Fibroblast of the aortic adventitia (primary cell): ENCODE data around the gene VPS39. TPM values are rescaled to one million over a fixed set of nuclear protein-coding genes. Genes with fewer than 3 reads are reported as not detected.

Experiments
- DNase-seq: peaks from one replicate; pipeline ENCODE4 v3.0.0-alpha.2; 2010; ENCODE audit warnings: low read depth
- H3K4me3 ChIP-seq: 2 replicates; pipeline ENCODE4 v1.5.1; 2011; ENCODE audit warnings: low read depth, mild to moderate bottlenecking, control low read depth, low read length, moderate library complexity
- total RNA-seq: library from RNA; depleted of rRNA; stranded (reverse); fragments of >200 nt; gene quantifications from 2 replicates; pipeline ENCODE4 v1.2.3, GENCODE V29; 2012; ENCODE audit warnings: low replicate concordance
- TF ChIP-seq, protein P1 (sequence below): IDR thresholded peaks from 2 replicates; pipeline ENCODE4 v1.5.1; 2011; ENCODE audit warnings: mild to moderate bottlenecking, low read length, control low read depth, inconsistent platforms; ENCODE audit not compliant: insufficient read depth

Gene VPS39
- total RNA-seq, 1 donor, result 61.8 TPM

DNA sequence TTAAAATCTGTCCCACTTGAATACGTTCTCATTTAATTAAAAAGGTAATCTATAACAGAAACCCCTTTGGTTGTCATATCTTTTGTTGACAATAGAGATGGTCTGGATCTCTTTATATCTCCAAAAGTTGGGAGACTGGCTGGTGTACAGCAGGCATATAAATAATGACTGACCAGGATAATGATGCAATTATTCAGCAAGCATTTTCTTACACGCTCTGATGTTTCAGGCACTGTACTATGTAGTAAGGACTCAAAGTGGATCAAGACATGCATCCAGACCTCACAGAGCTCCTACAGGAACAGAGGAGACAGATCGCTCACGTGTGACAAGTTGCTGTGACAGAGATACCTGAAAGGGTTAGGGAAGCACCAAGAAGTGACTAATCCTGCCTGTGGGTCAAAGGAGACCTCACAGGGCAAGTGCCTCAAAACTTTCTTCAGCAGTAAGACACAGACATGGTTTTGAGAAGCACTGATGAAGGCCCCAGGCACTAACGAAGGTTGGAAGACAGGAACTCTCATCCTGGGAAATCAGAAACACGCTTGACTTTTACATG lies 25.7 kb downstream of the VPS39 start:
- DNase-seq, result no peak

DNA sequence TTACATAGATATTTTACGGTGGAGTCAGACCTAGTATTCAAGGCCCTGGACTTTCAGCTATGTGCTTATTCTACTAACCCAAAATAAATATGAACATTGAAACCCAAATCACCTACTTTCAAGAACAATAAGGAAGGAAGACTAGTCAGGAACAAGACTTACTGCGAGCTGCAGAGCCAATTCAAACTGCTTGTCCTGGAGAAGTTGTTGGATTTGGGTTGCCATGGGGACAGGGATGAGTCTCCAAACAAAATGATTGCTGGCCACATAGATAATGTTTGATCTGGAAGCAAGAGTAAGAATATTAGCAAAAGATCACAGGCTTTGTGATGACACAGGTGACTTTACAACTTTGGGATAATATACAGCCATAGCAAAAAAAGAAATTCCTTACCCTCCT lies 30.0 kb downstream of the VPS39 start:
- TF ChIP-seq, protein P1, sequence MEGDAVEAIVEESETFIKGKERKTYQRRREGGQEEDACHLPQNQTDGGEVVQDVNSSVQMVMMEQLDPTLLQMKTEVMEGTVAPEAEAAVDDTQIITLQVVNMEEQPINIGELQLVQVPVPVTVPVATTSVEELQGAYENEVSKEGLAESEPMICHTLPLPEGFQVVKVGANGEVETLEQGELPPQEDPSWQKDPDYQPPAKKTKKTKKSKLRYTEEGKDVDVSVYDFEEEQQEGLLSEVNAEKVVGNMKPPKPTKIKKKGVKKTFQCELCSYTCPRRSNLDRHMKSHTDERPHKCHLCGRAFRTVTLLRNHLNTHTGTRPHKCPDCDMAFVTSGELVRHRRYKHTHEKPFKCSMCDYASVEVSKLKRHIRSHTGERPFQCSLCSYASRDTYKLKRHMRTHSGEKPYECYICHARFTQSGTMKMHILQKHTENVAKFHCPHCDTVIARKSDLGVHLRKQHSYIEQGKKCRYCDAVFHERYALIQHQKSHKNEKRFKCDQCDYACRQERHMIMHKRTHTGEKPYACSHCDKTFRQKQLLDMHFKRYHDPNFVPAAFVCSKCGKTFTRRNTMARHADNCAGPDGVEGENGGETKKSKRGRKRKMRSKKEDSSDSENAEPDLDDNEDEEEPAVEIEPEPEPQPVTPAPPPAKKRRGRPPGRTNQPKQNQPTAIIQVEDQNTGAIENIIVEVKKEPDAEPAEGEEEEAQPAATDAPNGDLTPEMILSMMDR, result no peak
- H3K4me3 ChIP-seq, result no peak overlapping the region
- no peak for DNase-seq

More for the DNA sequence above, 25.7 kb downstream of the VPS39 start:
- H3K4me3 ChIP-seq, result no peak overlapping the region
- TF ChIP-seq, protein P1, result no peak

DNA sequence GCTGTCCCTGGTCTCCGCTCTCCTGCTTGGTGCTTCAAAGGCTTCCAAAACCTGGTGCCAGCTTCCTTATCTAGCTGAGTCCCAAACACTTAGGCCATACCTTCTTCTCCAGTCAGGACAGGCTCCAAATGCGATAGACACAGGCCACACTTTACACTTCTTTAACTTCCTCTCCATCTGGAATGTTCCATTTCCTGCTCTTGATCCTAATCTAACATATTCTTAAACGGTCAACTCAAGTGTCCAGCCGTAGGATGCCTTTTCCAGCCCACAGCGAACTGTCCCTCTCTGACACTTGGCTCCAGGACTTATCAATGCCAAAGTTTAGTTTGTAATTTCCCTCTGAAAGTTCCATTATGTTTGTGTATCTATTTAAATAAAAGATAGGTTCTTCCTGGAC lies 32.4 kb downstream of the VPS39 start:
- no peak for DNase-seq
- TF ChIP-seq, protein P1, result no peak
- no peak overlapping the region for H3K4me3 ChIP-seq

DNA sequence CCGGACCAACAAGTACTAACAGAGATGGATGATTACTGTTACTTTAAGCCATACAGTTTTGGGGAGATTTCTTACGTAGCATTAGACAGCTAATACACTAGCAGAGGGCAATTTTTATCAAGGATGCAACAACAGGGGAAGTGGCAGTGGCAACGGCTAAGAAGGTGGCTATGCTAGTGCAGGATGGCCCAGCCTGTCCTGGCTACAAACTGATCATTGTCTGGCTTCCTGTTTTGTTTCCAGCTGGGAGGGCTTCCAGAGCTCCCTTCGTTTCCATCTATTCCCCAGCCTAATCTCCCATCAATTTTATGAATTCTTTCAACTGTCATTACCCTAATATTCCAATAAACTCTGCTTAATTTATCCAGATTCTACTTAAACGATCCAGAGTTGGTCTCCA lies 35.6 kb downstream of the VPS39 start:
- TF ChIP-seq, protein P1, result no peak
- DNase-seq, result no peak
- no peak overlapping the region for H3K4me3 ChIP-seq

DNA sequence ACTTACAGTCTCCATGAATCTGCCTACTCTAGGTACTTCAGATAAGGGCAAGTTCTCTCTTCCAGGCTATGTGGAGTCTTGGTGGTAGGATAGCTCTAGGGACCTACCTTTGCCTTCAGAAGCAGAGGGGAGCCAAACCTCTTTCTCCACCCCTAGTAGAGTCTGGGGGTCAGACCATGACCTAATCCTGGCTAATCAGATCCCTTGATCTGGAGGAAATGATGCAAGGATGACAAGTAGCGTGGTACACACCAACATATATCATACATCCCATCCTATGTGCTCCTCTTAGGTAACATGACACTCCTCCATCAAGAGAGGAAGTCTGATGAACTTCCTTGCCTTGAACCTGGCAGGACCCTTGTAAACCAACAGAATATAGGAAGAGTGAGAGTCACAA lies 36.3 kb downstream of the VPS39 start:
- no peak for DNase-seq
- H3K4me3 ChIP-seq, result no peak overlapping the region
- TF ChIP-seq, protein P1, result no peak

DNA sequence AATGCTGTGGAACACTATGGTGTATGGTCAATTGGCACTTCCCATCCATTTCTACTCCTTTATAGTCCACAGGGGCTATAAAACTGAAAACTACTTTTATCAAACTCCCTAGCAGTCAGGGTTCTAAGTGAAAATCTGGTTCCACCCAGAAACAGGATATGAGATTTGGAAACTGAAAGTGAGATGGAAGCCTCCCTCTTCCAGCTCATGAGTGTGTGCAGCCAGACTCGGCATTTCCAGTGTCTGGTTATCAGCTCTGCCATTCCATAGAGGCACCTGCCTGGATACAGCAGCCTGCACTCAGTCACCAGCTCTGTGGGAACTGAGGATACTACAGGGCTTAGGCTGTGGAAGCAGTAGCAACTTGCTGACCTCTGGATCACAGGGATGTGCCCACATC lies 37.0 kb downstream of the VPS39 start:
- TF ChIP-seq, protein P1, result no peak
- no peak for DNase-seq
- H3K4me3 ChIP-seq, result no peak overlapping the region
